KOPT-K1 (cell line): Measurements from ENCODE around the gene NDUFA11.

Experiments
- H3K27ac ChIP-seq: fragments of 200-600 bp; sonication (generic); 2 replicates; pipeline ENCODE4 v1.5.1; 2016; ENCODE audit warnings: antibody characterized with exemption, mild to moderate bottlenecking, low read depth, low read length; ENCODE audit not compliant: poor library complexity, severe bottlenecking
- H3K36me3 ChIP-seq: fragments of 200-600 bp; sonication (generic); 2 replicates; pipeline ENCODE4 v1.5.1; 2017; ENCODE audit warnings: antibody characterized with exemption, mild to moderate bottlenecking, low read length, moderate library complexity; ENCODE audit not compliant: insufficient read depth
- H3K9me3 ChIP-seq: fragments of 200-600 bp; sonication (generic); 2 replicates; pipeline ENCODE4 v1.5.1; 2017; ENCODE audit warnings: antibody characterized with exemption, low read length, mild to moderate bottlenecking; ENCODE audit not compliant: insufficient read depth, poor library complexity, severe bottlenecking

NDUFA11 gene

GRCh38 chr19:5922161-5922545 lies 18.6 kb upstream of the NDUFA11 start:
- no peaks in the 10 kb centered on the region for H3K9me3 ChIP-seq
- peaks cover 98% of the 10 kb centered on the region for H3K36me3 ChIP-seq
- H3K27ac ChIP-seq, result no peak overlapping the region

GRCh38 chr19:5921516-5922160 lies 18.0 kb upstream of the NDUFA11 start:
- Histone ChIP-seq H3K36me3 (peaks cover 98% of the 10 kb centered on the region), H3K9me3 (no peaks in the 10 kb centered on the region), H3K27ac (no peak overlapping the region)

- H3K36me3 ChIP-seq, result peaks cover 92% of the 10 kb centered on the region
- no peak overlapping the region for H3K27ac ChIP-seq
- no peaks in the 10 kb centered on the region for H3K9me3 ChIP-seq
These were observed 15.0 kb upstream of the NDUFA11 start for GRCh38 chr19:5918463-5919079.

GRCh38 chr19:5917431-5918107 lies 14.0 kb upstream of the NDUFA11 start:
- no peaks in the 10 kb centered on the region for H3K9me3 ChIP-seq
- H3K27ac ChIP-seq, result no peak overlapping the region
- peaks cover 88% of the 10 kb centered on the region for H3K36me3 ChIP-seq

- Histone ChIP-seq H3K27ac (no peak overlapping the region), H3K36me3 (peaks cover 75% of the 10 kb centered on the region), H3K9me3 (no peaks in the 10 kb centered on the region)
These were observed 12.7 kb upstream of the NDUFA11 start for GRCh38 chr19:5916181-5916708.

GRCh38 chr19:5915782-5916165 lies 12.2 kb upstream of the NDUFA11 start:
- Histone ChIP-seq H3K27ac (no peak overlapping the region), H3K36me3 (peaks cover 70% of the 10 kb centered on the region), H3K9me3 (no peaks in the 10 kb centered on the region)

GRCh38 chr19:5914946-5915781 lies 11.6 kb upstream of the NDUFA11 start:
- Histone ChIP-seq H3K9me3 (no peaks in the 10 kb centered on the region), H3K36me3 (peaks cover 66% of the 10 kb centered on the region), H3K27ac (no peak overlapping the region)

GRCh38 chr19:5914358-5914774 lies 10.8 kb upstream of the NDUFA11 start:
- H3K9me3 ChIP-seq, result no peaks in the 10 kb centered on the region
- H3K27ac ChIP-seq, result no peak overlapping the region
- peaks cover 66% of the 10 kb centered on the region for H3K36me3 ChIP-seq

GRCh38 chr19:5913739-5914357 lies 10.3 kb upstream of the NDUFA11 start, which contains the start of gene CAPS:
TSS of gene CAPS (plus strand) at chr19:5914254. CDS start at chr19:5914407, 153 bp downstream.
- Histone ChIP-seq H3K9me3 (no peaks in the 10 kb centered on the region), H3K36me3 (peaks cover 64% of the 10 kb centered on the region), H3K27ac (no peak within 1 kb of the TSS)

- peaks cover 41% of the 10 kb centered on the region for H3K36me3 ChIP-seq
- no peaks in the 10 kb centered on the region for H3K9me3 ChIP-seq
- no peak overlapping the region for H3K27ac ChIP-seq
These were observed 7.8 kb upstream of the NDUFA11 start for GRCh38 chr19:5911366-5911765.

- Histone ChIP-seq H3K9me3 (no peaks in the 10 kb centered on the region), H3K36me3 (peaks cover 33% of the 10 kb centered on the region; the same call in 1 of the 2 replicates), H3K27ac (no peak overlapping the region)
These were observed 7.0 kb upstream of the NDUFA11 start for GRCh38 chr19:5910638-5910907.

GRCh38 chr19:5908773-5909442 lies 5.3 kb upstream of the NDUFA11 start:
- H3K27ac ChIP-seq, result no peak overlapping the region
- no peaks in the 10 kb centered on the region for H3K9me3 ChIP-seq

GRCh38 chr19:5907241-5907640 lies 3.7 kb upstream of the NDUFA11 start:
- H3K9me3 ChIP-seq, result no peaks in the 10 kb centered on the region
- H3K36me3 ChIP-seq, result peaks cover 13% of the 10 kb centered on the region; the same call in 1 of the 2 replicates
- H3K27ac ChIP-seq, result no peak overlapping the region

More at GRCh38 chr19:5908773-5909442, 5.3 kb upstream of the NDUFA11 start:
- peaks cover 19% of the 10 kb centered on the region; the same call in 1 of the 2 replicates for H3K36me3 ChIP-seq
